GM11168 (cell line): ENCODE data around the gene GJA8.
"Not testable (repeated sequence)": the region's sequence is repeated elsewhere in the genome, so short reads cannot be mapped to it uniquely, and the experiment has no call there.

Experiments
- in situ Hi-C: fragments of 300-500 bp; cut with MboI; formaldehyde crosslinking; loops from one replicate; pipeline ENCODE4 v1.12.0; 2022; ENCODE audit warnings: low sequenced_read_pairs; ENCODE audit not compliant: unreplicated experiment

The GJA8 gene

DNA sequence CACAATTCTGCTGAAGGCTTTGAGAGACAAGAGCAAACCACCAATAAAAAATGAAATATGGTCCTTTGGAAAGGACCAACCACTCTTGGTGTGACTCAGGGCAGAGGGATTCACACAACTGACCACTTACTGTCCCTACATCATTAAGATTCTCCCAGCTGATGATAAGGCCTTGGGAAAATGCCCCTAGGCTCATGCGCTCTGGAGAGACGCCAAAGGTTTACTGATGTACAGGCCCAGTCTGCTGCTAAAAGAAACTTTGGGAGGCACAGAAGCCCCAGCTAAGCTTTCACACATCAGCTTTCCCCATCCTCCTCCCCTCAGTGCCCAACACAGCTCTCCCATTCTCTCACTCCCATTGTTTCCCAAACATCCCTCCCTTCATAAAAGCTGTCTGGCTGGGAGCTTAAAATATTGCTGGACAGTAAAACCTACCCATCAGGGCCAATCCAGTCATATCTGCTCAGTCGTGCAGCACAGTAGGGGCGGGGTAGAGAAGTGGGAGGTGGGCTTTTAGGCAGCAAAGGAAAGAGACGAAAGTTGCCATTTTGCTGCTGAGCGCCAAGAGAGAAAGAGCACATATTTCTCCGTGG is at the start of gene GJA8:
Gene GJA8, plus strand, starts transcription at position 543 of the 593 bp plus-strand sequence. CDS start 5,161 bp downstream, outside the sequence.
- in situ Hi-C loops, result no loop called here

DNA sequence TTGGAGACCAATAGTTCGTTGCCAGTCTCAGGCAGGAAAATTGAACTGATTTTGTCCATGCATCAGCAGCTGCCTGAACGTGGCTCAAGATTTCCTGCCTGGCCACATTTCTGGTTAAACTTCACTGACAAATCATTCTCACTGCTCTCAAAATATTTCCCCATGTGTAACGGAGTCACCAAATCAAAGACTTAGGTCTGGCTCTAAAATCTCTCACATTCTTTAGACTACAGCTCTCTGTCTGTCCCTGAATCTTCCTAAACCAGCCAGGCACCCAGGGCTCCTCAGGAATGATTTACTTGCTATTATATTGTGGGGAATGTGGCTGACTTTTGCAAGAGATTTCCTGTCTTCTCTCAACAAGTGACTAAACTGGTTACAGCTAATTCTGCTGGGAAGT is 49.2 kb upstream of the GJA8 start:
- in situ Hi-C loops, result no loop called here

DNA sequence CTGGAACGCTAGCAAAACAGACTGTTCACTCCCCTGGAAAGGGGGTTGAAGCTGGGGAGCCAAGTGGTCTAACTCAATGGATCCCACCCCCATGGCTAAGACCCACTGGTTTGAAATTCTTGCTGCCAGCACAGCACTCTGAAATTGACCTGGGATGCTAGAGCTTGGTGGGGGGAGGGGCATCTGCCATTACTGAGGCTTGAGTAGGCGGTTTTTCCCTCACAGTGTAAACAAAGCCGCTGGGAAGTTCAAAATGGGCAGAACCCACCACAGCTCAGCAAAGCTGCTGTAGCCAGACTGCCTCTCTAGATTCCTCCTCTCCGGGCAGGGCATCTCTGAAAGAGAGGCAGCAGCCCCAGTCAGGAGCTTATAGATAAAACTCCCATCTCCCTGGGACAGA is 47.6 kb upstream of the GJA8 start:
- in situ Hi-C loops, result not testable (repeated sequence)

- in situ Hi-C loops, result not testable (repeated sequence)
These were observed 46.6 kb upstream of the GJA8 start for GRCh38 chr1:147855996-147856395.

DNA sequence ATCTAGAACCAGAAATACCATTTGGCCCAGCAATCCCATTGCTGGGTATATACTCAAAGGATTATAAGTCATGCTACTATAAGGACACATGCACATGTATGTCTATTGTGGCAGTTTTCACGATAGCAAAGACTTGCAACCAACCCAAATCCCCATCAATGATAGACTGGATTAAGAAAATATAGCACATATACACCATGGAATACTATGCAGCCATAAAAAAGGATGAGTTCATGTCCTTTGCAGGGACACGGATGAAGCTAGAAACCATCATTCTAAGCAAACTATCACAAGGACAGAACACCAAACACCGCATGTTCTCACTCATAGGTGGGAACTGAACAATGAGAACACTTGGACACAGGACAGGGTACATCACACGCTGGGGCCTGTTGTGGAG is 35.4 kb upstream of the GJA8 start:
- in situ Hi-C loops, result not testable (repeated sequence)

GRCh38 chr1:147878022-147878421 is 24.6 kb upstream of the GJA8 start:
- in situ Hi-C loops, result no loop called here

DNA sequence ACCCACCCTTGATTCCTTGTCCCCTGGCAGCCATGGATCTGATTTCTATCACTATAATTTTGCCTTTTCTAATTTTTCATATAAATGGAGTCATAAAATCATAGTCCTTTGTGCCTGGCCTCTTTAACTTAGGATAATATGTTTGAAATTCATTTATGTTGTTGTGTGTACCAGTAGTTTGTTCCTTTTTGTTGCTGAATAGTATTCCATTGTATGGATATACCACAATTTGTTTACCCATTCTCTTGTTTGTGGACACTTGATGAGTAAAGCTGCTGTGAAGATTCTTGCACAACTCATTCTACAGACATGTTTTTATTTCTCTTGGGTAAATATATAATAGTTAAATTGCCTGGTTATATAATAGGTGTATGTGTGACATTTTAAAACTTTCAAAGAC is 22.7 kb upstream of the GJA8 start:
- in situ Hi-C loops, result loop anchor here (10.0 kb wide), 1 partner anchor 385 kb away; no protein-coding TSS in a partner anchor

GRCh38 chr1:147882535-147882934 is 20.1 kb upstream of the GJA8 start:
- in situ Hi-C loops, result loop anchor here (10.0 kb wide), 1 partner anchor 388 kb away; no protein-coding TSS in a partner anchor

DNA sequence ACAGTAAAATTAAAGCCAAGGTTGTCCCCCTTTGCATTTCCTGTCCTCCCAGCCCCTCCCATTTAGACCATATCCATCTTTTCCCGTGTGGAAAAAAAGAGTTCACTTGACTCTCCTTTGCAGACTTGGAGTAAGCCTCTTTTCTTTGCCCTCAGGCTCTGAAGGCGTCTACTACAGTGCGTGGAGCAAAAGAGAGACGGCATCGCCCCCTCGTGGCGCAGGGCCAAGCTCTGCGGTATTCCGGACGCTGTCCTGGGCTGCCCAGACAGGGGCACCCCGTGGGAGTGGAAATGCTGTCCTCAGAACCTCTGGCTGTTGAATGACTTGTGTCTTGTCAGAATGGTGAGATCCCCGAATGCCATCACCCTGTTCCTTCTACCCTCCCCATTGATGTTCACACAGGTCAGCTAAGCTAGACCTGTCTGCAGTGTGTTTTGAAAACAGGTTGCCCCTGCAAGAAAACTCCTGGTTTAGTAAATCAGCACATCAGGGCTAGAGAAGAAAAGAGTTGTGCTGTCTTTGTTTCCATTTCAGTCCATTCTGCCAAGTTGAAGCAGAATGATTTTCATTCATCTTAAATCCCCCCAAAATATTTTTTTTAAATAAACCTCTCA is 12.3 kb upstream of the GJA8 start:
- in situ Hi-C loops, result loop anchor here (10.0 kb wide), 1 partner anchor 245 kb away; no protein-coding TSS in a partner anchor

- in situ Hi-C loops, result loop anchor here (10.0 kb wide), 1 partner anchor 246 kb away; no protein-coding TSS in a partner anchor
These were observed 11.5 kb upstream of the GJA8 start for GRCh38 chr1:147891088-147891487.

DNA sequence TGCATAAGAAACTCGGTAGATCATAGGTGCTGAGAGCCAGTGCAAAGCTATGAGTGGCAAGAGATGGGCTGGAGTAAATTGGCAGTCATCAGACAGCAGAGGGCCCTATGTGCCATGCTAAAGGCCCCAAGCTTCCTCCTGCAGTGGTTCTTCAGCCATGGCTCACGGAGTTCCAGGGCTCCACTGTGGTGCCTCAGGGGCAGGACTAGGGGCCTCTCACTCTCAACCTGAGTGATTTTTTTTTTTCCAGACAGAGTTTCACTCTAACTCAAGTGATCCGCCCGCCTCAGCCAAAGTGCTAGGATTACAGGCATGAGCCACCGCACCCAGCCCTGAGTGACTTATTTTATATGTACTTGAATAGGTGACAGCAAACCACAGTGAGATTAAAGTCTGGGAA is 10.4 kb upstream of the GJA8 start:
- in situ Hi-C loops, result loop anchor here (10.0 kb wide), 1 partner anchor 247 kb away; no protein-coding TSS in a partner anchor

- in situ Hi-C loops, result loop anchor here (10.0 kb wide), 1 partner anchor 248 kb away; no protein-coding TSS in a partner anchor
These were observed 9.8 kb upstream of the GJA8 start for GRCh38 chr1:147892731-147893214.

DNA sequence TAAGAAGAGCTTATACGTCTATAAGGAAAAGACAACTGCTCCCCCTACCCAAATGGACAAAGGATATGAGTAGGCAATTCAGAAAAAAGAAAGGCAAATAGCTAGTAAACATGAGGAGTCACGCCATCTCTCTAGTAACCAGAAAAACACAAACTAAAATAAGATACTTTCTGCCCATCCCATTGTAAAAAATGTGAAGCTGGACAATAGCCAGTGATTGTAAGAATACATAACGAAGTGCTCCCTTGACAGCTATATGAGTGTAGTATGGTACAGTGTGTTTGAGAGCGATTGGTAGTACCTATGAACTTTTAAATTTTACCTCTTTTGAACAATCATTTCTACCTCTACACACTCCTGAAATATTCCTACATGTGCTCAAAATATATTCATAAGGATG is 7.5 kb upstream of the GJA8 start:
- in situ Hi-C loops, result loop anchor here (10.0 kb wide), 1 partner anchor 250 kb away; no protein-coding TSS in a partner anchor

- in situ Hi-C loops, result loop anchor here (10.0 kb wide), 1 partner anchor 252 kb away; no protein-coding TSS in a partner anchor
These were observed 5.4 kb upstream of the GJA8 start for GRCh38 chr1:147897029-147897752.

DNA sequence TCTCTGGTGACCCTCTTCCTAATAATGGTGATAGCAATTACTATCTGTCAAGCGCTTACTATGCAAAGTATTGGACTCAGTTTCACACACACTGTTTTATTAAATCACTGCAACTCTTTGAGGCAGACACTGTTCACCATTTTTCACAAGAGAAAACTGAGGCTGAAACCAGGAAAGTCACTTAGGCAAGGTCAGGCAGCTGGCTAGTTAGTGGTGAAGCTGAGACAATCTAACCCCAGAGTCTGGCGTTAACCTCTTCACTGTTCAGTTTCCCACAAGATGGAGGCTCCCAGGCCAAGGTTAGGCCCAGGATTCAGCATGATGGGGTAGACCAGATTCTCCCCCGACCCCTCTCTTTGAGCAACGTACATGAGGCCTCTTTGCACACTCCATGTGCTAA is 4.8 kb upstream of the GJA8 start:
- in situ Hi-C loops, result loop anchor here (10.0 kb wide), 1 partner anchor 253 kb away; no protein-coding TSS in a partner anchor

DNA sequence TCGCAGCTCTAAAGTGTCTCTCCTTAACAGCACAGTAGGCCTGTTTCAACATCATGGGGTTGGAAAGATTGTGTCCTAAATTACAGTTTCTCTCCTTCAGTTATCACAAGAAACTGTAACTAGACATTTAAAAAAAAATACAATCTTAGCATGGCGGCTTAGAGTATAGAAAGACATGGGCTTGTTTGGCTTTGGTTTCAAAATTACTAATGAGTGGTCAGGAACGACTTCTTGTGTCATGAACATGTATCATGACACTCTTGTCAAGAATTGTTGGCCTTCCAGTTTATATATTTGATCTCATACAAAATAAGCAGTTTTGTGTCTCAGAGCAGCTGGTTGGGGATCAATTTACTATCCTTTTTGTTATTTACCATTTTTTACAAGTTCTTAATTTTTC is 2.1 kb downstream of the GJA8 start:
- in situ Hi-C loops, result no loop called here

- in situ Hi-C loops, result no loop called here
These were observed 5.4 kb downstream of the GJA8 start for GRCh38 chr1:147907786-147908509.

GRCh38 chr1:147912553-147912952 is 10.0 kb downstream of the GJA8 start:
- in situ Hi-C loops, result no loop called here

- in situ Hi-C loops, result no loop called here
These were observed 10.9 kb downstream of the GJA8 start for GRCh38 chr1:147913362-147913942.

GRCh38 chr1:147919896-147920295 is 17.3 kb downstream of the GJA8 start:
- in situ Hi-C loops, result no loop called here
